Panc1 (cell line): ENCODE data around the gene SMAD5. TPM values are rescaled to one million over a fixed set of nuclear protein-coding genes. Genes with fewer than 3 reads are reported as not detected.

Experiments used
- ATAC-seq: fragments of 200-7000 bp; cut with Tn5 transposase; 2 replicates; pipeline ENCODE4 v1.9.1; 2020; ENCODE audit warnings: mild to moderate bottlenecking, moderate library complexity
- BruUV-seq: library from RNA; stranded (reverse); fragments of 400-500 nt; replicated peaks from 2 replicates; lab custom pipeline; 2021; lab: Mats Ljungman, UMichigan
- CTCF ChIA-PET: fragments of 300-600 bp; sonication (Branson Sonifier 250); formaldehyde crosslinking; loops from one replicate; lab custom pipeline; 2022; ENCODE audit warnings: antibody characterized with exemption; lab: Charles Lee
- POLR2A ChIA-PET: fragments of 300-600 bp; sonication (Branson Sonifier 250); formaldehyde crosslinking; loops from one replicate; lab custom pipeline; 2022; ENCODE audit warnings: antibody characterized with exemption; lab: Charles Lee
- DNase-seq: peaks from one replicate; pipeline ENCODE4 v3.0.0-alpha.2; 2010; ENCODE audit warnings: low read depth, low spot score
- H3K27ac ChIP-seq: 2 replicates; pipeline ENCODE4 v1.5.1; 2011; ENCODE audit warnings: mild to moderate bottlenecking, low read length, inconsistent platforms
- H3K27me3 ChIP-seq: fragments of 200-500 bp; sonication (Bioruptor generic); 2 replicates; pipeline ENCODE4 v1.6.0; 2014; ENCODE audit warnings: low read length, inconsistent platforms; ENCODE audit not compliant: control insufficient read depth, insufficient read depth
- H3K36me3 ChIP-seq: fragments of 200-500 bp; sonication (Bioruptor generic); 2 replicates; pipeline ENCODE4 v1.5.1; 2014; ENCODE audit warnings: inconsistent platforms, mild to moderate bottlenecking, low read length, moderate library complexity; ENCODE audit not compliant: control insufficient read depth, insufficient read depth
- H3K4me1 ChIP-seq: 2 replicates; pipeline ENCODE4 v1.5.1; 2011; ENCODE audit warnings: inconsistent platforms, mild to moderate bottlenecking, low read length, moderate library complexity; ENCODE audit not compliant: control insufficient read depth, insufficient read depth
- H3K4me3 ChIP-seq, 2 experiments: 2 replicates each; pipeline ENCODE4 v1.5.1; 2011 to 2012; ENCODE audit warnings: low read depth in 2 of 2, low read length in 2 of 2, mild to moderate bottlenecking in 2 of 2, inconsistent platforms in 1 of 2, moderate library complexity in 1 of 2
- H3K9me3 ChIP-seq: fragments of 200-500 bp; sonication (Bioruptor generic); 2 replicates; pipeline ENCODE4 v1.5.1; 2014; ENCODE audit warnings: low read depth, mild to moderate bottlenecking, inconsistent platforms, low read length, moderate library complexity; ENCODE audit not compliant: control insufficient read depth, insufficient read depth
- POLR2AphosphoS5 ChIP-seq: IDR thresholded peaks from 2 replicates; pipeline ENCODE4 v1.6.1; 2012; ENCODE audit warnings: mild to moderate bottlenecking, low read depth, low read length, moderate library complexity
- SIN3A ChIP-seq: IDR thresholded peaks from 2 replicates; pipeline ENCODE4 v1.6.1; 2012; ENCODE audit warnings: low read depth, mild to moderate bottlenecking, low read length, moderate library complexity, borderline replicate concordance; ENCODE audit not compliant: insufficient read depth
- TCF7L2 ChIP-seq: IDR thresholded peaks from 2 replicates; pipeline ENCODE4 v1.6.1; 2011; ENCODE audit warnings: mild to moderate bottlenecking, low read depth, low read length, inconsistent platforms
- in situ Hi-C: cut with HindIII; loops from 2 replicates; pipeline ENCODE4 v1.10.0; 2016; ENCODE audit warnings: low sequenced_read_pairs, low pct_unique_long_range_greater_than_20kb
- intact Hi-C: fragments of 100-400 bp; cut with micrococcal nuclease; formaldehyde crosslinking; loops from one replicate; pipeline ENCODE4 v1.10.0; 2022; ENCODE audit not compliant: unreplicated experiment
- total RNA-seq: library from RNA; stranded (reverse); gene quantifications from one replicate; pipeline ENCODE4 v1.2.1, GENCODE V29; 2021; ENCODE audit not compliant: unreplicated experiment
- TF ChIP-seq, protein P1 (sequence below): fragments of 450-650 bp; IDR thresholded peaks from 2 replicates; pipeline ENCODE4 v1.5.1; 2017; ENCODE audit warnings: mild to moderate bottlenecking
- TF ChIP-seq, protein P2 (sequence below), 2 experiments: IDR thresholded peaks; 2 replicates each; pipeline ENCODE4 v1.6.1; 2011 to 2012; ENCODE audit warnings: low read depth in 2 of 2, control low read depth in 1 of 2, low read length in 1 of 2, mild to moderate bottlenecking in 1 of 2, moderate library complexity in 1 of 2; ENCODE audit not compliant: insufficient read depth in 1 of 2

The SMAD5 gene
- total RNA-seq, 1 experiment from 2014 or later = 61.5 TPM

DNA sequence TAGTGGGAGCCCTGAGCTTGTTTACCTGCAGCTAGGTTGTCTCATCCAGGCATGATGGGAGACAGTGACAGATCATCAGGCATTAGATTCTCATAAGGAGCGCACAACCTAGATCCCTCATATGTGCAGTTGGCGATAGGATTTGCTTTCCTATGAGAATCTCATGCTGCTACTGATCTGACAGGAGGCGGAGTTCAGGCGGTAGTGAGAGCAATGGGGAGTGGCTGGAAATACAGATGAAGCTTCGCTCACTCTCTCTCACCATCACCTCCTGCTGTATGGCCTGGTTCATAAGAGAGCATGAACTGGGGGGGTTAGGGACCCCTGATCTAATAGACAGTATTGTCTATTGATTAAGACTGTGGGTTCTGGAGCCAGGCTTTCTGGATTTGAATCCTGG, 24.9 kb downstream of the SMAD5 start:
- no peak for TF ChIP-seq TCF7L2
- no peak overlapping the region for H3K27ac ChIP-seq
- POLR2A ChIA-PET = no interaction called here
- H3K36me3 ChIP-seq = peaks cover 17% of the 10 kb centered on the region; the same call in 1 of the 2 replicates
- H3K27me3 ChIP-seq = no peaks in the 10 kb centered on the region
- no peak overlapping the region for H3K4me3 ChIP-seq
- BruUV-seq = no TSS peak
- DNase-seq (no peak), ATAC-seq (no peak)
- no peaks in the 10 kb centered on the region for H3K4me1 ChIP-seq
- intact Hi-C loops = no loop called here
- no peaks in the 10 kb centered on the region for H3K9me3 ChIP-seq
- CTCF ChIA-PET = no interaction called here
- in situ Hi-C loops = no loop called here

DNA sequence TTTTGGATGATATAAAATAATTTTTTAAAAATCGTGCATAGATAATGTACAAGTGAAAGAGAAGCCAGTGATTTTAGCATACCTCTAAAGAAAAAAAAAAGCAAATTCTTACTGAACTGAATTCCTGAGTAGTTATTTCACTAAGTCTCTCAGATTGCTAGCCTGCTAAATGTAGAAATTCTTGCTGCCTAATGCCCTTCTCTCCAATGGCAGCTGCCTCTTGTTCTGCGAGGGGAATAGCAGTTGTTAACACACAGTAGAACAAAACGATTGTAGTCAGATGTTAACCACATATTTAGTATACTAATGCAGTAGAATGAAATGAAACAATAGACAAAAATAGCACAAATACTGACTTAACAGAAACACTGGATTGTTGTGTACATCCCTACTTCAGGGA, 26.8 kb downstream of the SMAD5 start:
- no peaks in the 10 kb centered on the region for H3K4me1 ChIP-seq
- no TSS peak for BruUV-seq
- H3K27me3 ChIP-seq = no peaks in the 10 kb centered on the region
- ChIA-PET CTCF (no interaction called here), POLR2A (no interaction called here)
- no peaks in the 10 kb centered on the region for H3K9me3 ChIP-seq
- no peak overlapping the region for H3K27ac ChIP-seq
- intact Hi-C loops (no loop called here), in situ Hi-C loops (no loop called here)
- ATAC-seq (no peak), DNase-seq (no peak)
- TF ChIP-seq, protein P1, sequence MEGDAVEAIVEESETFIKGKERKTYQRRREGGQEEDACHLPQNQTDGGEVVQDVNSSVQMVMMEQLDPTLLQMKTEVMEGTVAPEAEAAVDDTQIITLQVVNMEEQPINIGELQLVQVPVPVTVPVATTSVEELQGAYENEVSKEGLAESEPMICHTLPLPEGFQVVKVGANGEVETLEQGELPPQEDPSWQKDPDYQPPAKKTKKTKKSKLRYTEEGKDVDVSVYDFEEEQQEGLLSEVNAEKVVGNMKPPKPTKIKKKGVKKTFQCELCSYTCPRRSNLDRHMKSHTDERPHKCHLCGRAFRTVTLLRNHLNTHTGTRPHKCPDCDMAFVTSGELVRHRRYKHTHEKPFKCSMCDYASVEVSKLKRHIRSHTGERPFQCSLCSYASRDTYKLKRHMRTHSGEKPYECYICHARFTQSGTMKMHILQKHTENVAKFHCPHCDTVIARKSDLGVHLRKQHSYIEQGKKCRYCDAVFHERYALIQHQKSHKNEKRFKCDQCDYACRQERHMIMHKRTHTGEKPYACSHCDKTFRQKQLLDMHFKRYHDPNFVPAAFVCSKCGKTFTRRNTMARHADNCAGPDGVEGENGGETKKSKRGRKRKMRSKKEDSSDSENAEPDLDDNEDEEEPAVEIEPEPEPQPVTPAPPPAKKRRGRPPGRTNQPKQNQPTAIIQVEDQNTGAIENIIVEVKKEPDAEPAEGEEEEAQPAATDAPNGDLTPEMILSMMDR = no peak
- no peak for TF ChIP-seq TCF7L2
- H3K4me3 ChIP-seq = no peak overlapping the region
- H3K36me3 ChIP-seq = peaks cover 19% of the 10 kb centered on the region; the same call in 1 of the 2 replicates

DNA sequence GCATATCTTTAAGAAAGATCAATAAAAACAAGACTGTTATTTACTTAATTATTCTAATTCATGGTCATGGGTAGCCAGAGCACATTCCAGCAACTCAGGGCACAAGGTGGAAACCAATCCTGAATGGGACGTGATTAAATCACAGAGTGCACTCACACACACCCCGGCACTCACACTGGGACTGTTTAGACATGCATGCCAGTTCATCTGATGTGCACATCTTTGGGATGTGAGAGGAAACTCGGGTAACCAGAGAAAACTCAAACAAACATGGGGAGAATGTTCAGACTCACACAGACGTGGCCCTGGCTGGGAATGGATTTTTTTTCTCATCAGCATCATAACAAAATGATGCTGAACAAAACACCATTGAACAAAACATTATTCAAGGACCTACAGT, 29.4 kb downstream of the SMAD5 start:
- peaks cover 22% of the 10 kb centered on the region; the same call in 1 of the 2 replicates for H3K36me3 ChIP-seq
- BruUV-seq = no TSS peak
- ATAC-seq (no peak), DNase-seq (no peak)
- POLR2A ChIA-PET = no interaction called here
- H3K27ac ChIP-seq = no peak overlapping the region
- CTCF ChIA-PET = no interaction called here
- no peak for TF ChIP-seq TCF7L2
- no peak for TF ChIP-seq POLR2AphosphoS5
- TF ChIP-seq, protein P1 = no peak
- TF ChIP-seq SIN3A = no peak
- TF ChIP-seq, protein P2, sequence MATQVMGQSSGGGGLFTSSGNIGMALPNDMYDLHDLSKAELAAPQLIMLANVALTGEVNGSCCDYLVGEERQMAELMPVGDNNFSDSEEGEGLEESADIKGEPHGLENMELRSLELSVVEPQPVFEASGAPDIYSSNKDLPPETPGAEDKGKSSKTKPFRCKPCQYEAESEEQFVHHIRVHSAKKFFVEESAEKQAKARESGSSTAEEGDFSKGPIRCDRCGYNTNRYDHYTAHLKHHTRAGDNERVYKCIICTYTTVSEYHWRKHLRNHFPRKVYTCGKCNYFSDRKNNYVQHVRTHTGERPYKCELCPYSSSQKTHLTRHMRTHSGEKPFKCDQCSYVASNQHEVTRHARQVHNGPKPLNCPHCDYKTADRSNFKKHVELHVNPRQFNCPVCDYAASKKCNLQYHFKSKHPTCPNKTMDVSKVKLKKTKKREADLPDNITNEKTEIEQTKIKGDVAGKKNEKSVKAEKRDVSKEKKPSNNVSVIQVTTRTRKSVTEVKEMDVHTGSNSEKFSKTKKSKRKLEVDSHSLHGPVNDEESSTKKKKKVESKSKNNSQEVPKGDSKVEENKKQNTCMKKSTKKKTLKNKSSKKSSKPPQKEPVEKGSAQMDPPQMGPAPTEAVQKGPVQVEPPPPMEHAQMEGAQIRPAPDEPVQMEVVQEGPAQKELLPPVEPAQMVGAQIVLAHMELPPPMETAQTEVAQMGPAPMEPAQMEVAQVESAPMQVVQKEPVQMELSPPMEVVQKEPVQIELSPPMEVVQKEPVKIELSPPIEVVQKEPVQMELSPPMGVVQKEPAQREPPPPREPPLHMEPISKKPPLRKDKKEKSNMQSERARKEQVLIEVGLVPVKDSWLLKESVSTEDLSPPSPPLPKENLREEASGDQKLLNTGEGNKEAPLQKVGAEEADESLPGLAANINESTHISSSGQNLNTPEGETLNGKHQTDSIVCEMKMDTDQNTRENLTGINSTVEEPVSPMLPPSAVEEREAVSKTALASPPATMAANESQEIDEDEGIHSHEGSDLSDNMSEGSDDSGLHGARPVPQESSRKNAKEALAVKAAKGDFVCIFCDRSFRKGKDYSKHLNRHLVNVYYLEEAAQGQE (IDR thresholded peaks at IDR 0.05; ENCODE audit: insufficient read depth in 1 of 2, low read depth in 2 of 2, low read length in 1 of 2) = no peak
- no peaks in the 10 kb centered on the region for H3K27me3 ChIP-seq
- intact Hi-C loops = no loop called here
- H3K9me3 ChIP-seq = no peaks in the 10 kb centered on the region
- in situ Hi-C loops = no loop called here
- H3K4me1 ChIP-seq = no peaks in the 10 kb centered on the region
- H3K4me3 ChIP-seq = no peak overlapping the region
